GM19372 (cell line): ENCODE results near the gene SPTB.

Experiments used
- ATAC-seq: cut with Tn5 transposase; IDR thresholded peaks from one replicate; pipeline ENCODE4 v1.9.1; 2021; ENCODE audit warnings: mild to moderate bottlenecking, low read depth, moderate library complexity; ENCODE audit not compliant: unreplicated experiment

The SPTB gene

GRCh38 chr14:64733899-64734298, 145.8 kb downstream of the SPTB start:
- ATAC-seq: no peak

GRCh38 chr14:64733321-64733720, 146.4 kb downstream of the SPTB start:
- ATAC-seq: no peak

GRCh38 chr14:64732536-64733120, 147.1 kb downstream of the SPTB start:
- ATAC-seq: no peak

GRCh38 chr14:64732066-64732465, 147.6 kb downstream of the SPTB start:
- no peak for ATAC-seq

GRCh38 chr14:64731141-64731581, 148.5 kb downstream of the SPTB start:
- ATAC-seq: no peak

GRCh38 chr14:64730681-64731080, 149.0 kb downstream of the SPTB start:
- ATAC-seq: no peak

- ATAC-seq: no peak
These were observed 149.7 kb downstream of the SPTB start for GRCh38 chr14:64730061-64730440.

- ATAC-seq: no peak
These were observed 150.2 kb downstream of the SPTB start for GRCh38 chr14:64729386-64730060.

- ATAC-seq: no peak
These were observed 150.9 kb downstream of the SPTB start for GRCh38 chr14:64728856-64729255.

GRCh38 chr14:64728106-64728505, 151.6 kb downstream of the SPTB start:
- ATAC-seq: no peak

GRCh38 chr14:64727551-64728071, 152.1 kb downstream of the SPTB start:
- no peak for ATAC-seq

GRCh38 chr14:64726585-64726890, 153.2 kb downstream of the SPTB start:
- ATAC-seq: no peak

- no peak for ATAC-seq
These were observed 153.7 kb downstream of the SPTB start for GRCh38 chr14:64725879-64726584.

- no peak for ATAC-seq
These were observed 154.4 kb downstream of the SPTB start for GRCh38 chr14:64725261-64725815.

- ATAC-seq: no peak
These were observed 155.2 kb downstream of the SPTB start for GRCh38 chr14:64724578-64724930.

GRCh38 chr14:64723691-64724577, 155.8 kb downstream of the SPTB start:
- ATAC-seq: no peak

- ATAC-seq: no peak
These were observed 156.8 kb downstream of the SPTB start for GRCh38 chr14:64722842-64723447.

- no peak for ATAC-seq
These were observed 157.8 kb downstream of the SPTB start for GRCh38 chr14:64721899-64722298.

- ATAC-seq: no peak
These were observed 158.3 kb downstream of the SPTB start for GRCh38 chr14:64721391-64721791.

- ATAC-seq: no peak
These were observed 159.6 kb downstream of the SPTB start for GRCh38 chr14:64720131-64720576.
